B cell (primary cell): ENCODE results near the gene PSORS1C1. TPM values are rescaled to one million over a fixed set of nuclear protein-coding genes. Genes with fewer than 3 reads are reported as not detected.
"Not testable (repeated sequence)": the region's sequence is repeated elsewhere in the genome, so short reads cannot be mapped to it uniquely, and the experiment has no call there.

Experiments
- ATAC-seq: fragments of 200-7000 bp; cut with Tn5 transposase; one replicate; pipeline ENCODE4 v1.10.0; 2021; ENCODE audit warnings: low read depth, mild to moderate bottlenecking, moderate number of reproducible peaks, moderate library complexity
- CTCF ChIA-PET: fragments of 350-600 bp; sonication (Branson Sonifier 250); formaldehyde crosslinking; loops from one replicate; lab custom pipeline; 2021; ENCODE audit warnings: antibody characterized with exemption, inconsistent platforms; lab: Charles Lee
- POLR2A ChIA-PET: fragments of 350-600 bp; sonication (Branson Sonifier 250); formaldehyde crosslinking; loops from one replicate; lab custom pipeline; 2021; ENCODE audit warnings: antibody characterized with exemption; lab: Charles Lee
- DNase-seq: peaks from one replicate; pipeline ENCODE4 v3.0.0; 2013
- H2AFZ ChIP-seq: 2 replicates; pipeline ENCODE4 v1.6.1; 2012; ENCODE audit warnings: mild to moderate bottlenecking, low read depth, low read length; ENCODE audit not compliant: insufficient read depth, poor library complexity, severe bottlenecking
- H3K27ac ChIP-seq, 2 donors: 1 replicate in 1 of 2; 2 replicates in 1 of 2; pipeline ENCODE4 v1.5.1; 2012 to 2013; ENCODE audit warnings: low read length in 2 of 2, mild to moderate bottlenecking in 2 of 2, moderate library complexity in 1 of 2
- H3K27me3 ChIP-seq, 4 experiments: fragments of 200-600 bp in 1 of 4; sonication (generic) in 1 of 4; replicated peaks in 1 of 4; 1 replicate in 2 of 4; 2 replicates in 2 of 4; pipeline versions ENCODE4 v1.6.1 to v1.7.0; 2013 to 2016; ENCODE audit warnings: low read length in 3 of 4, mild to moderate bottlenecking in 2 of 4, mixed read lengths in 1 of 4, moderate library complexity in 1 of 4; ENCODE audit not compliant: insufficient read depth in 4 of 4, control insufficient read depth in 3 of 4; ENCODE audit errors: control extremely low read depth in 1 of 4
- H3K36me3 ChIP-seq, 2 experiments: replicated peaks in 1 of 2; 1 replicate in 1 of 2; 2 replicates in 1 of 2; pipeline versions ENCODE4 v1.6.1 to v1.7.1; 2013; ENCODE audit warnings: low read length in 1 of 2; ENCODE audit not compliant: insufficient read depth in 2 of 2, control insufficient read depth in 1 of 2; ENCODE audit errors: control extremely low read depth in 1 of 2, extremely low read depth in 1 of 2
- H3K4me1 ChIP-seq, 2 donors: fragments of 200-600 bp in 1 of 2; sonication (generic) in 1 of 2; 1 replicate in 1 of 2; 2 replicates in 1 of 2; pipeline versions ENCODE4 v1.5.1 to v1.6.1; 2013 to 2017; ENCODE audit warnings: low read length in 2 of 2; ENCODE audit not compliant: control insufficient read depth in 2 of 2, insufficient read depth in 2 of 2
- H3K4me2 ChIP-seq: replicated peaks from 2 replicates; pipeline ENCODE3; 2012; ENCODE audit warnings: mild to moderate bottlenecking, low read depth, low read length; ENCODE audit not compliant: poor library complexity, severe bottlenecking
- H3K4me3 ChIP-seq, 5 experiments: fragments of 200-600 bp in 1 of 5; sonication (generic) in 1 of 5; 1 replicate in 3 of 5; 2 replicates in 2 of 5; pipeline versions ENCODE4 v1.5.1 to v1.7.0; 2011 to 2016; ENCODE audit warnings: low read length in 4 of 5, mild to moderate bottlenecking in 4 of 5, low read depth in 2 of 5, control low read depth in 1 of 5, moderate library complexity in 1 of 5; ENCODE audit not compliant: insufficient read depth in 1 of 5; ENCODE audit errors: control extremely low read depth in 1 of 5, extremely low read depth in 1 of 5
- H3K79me2 ChIP-seq: fragments of 200-600 bp; sonication (generic); one replicate; pipeline ENCODE4 v1.6.0; 2016; ENCODE audit warnings: low read length; ENCODE audit not compliant: control insufficient read depth, insufficient read depth
- H3K9ac ChIP-seq: fragments of 200-600 bp; sonication (generic); 2 replicates; pipeline ENCODE4 v1.6.1; 2017; ENCODE audit warnings: mild to moderate bottlenecking, low read length, moderate library complexity
- H3K9me3 ChIP-seq, 3 donors: one replicate each; pipeline versions ENCODE4 v1.6.1 to v1.7.1; 2013; ENCODE audit warnings: low read length in 2 of 3; ENCODE audit not compliant: control insufficient read depth in 2 of 3, insufficient read depth in 1 of 3; ENCODE audit errors: control extremely low read depth in 1 of 3
- H4K20me1 ChIP-seq: 2 replicates; pipeline ENCODE4 v1.6.0; 2012; ENCODE audit warnings: mild to moderate bottlenecking, low read length; ENCODE audit not compliant: insufficient read depth, control insufficient read depth, poor library complexity, severe bottlenecking
- H3K27ac Mint-ChIP-seq: one replicate; pipeline ENCODE4 v1.8.0; 2021; ENCODE audit warnings: mixed read lengths
- H3K27me3 Mint-ChIP-seq: one replicate; pipeline ENCODE4 v1.8.0; 2021; ENCODE audit warnings: mixed read lengths
- H3K4me1 Mint-ChIP-seq: one replicate; pipeline ENCODE4 v1.8.0; 2021; ENCODE audit warnings: mixed read lengths
- H3K4me3 Mint-ChIP-seq: one replicate; pipeline ENCODE4 v1.8.0; 2021; ENCODE audit warnings: mixed read lengths
- H3K9me3 Mint-ChIP-seq: one replicate; pipeline ENCODE4 v1.8.0; 2022; ENCODE audit warnings: mixed read lengths; ENCODE audit not compliant: insufficient read depth
- CTCF ChIP-seq: fragments of 200-600 bp; IDR thresholded peaks from one replicate; pipeline ENCODE4 v1.8.0; 2022; ENCODE audit warnings: antibody characterized with exemption, mild to moderate bottlenecking
- EZH2 ChIP-seq: IDR thresholded peaks from 2 replicates; pipeline ENCODE4 v1.6.1; 2012; ENCODE audit warnings: borderline replicate concordance, low read depth, mild to moderate bottlenecking, moderate library complexity, low read length; ENCODE audit not compliant: insufficient read depth, poor library complexity, severe bottlenecking
- WGBS: methylation state at CpG from one replicate; pipeline ENCODE4 v1.1.5; 2013; ENCODE audit warnings: missing lambda C conversion rate; ENCODE audit not compliant: insufficient coverage; 5-methylcytosine and 5-hydroxymethylcytosine counted together
- intact Hi-C: fragments of 100-400 bp; cut with micrococcal nuclease; formaldehyde crosslinking; loops from one replicate; pipeline ENCODE4 v1.10.0; 2022
- polyA minus RNA-seq: library from RNA; depleted of rRNA, polyadenylated mRNA; stranded (reverse); fragments of >200 nt; gene quantifications from 2 replicates; pipeline ENCODE4 v1.2.3, GENCODE V29; 2012
- polyA plus RNA-seq: library from polyadenylated mRNA; depleted of rRNA; stranded (reverse); fragments of >200 nt; gene quantifications from 2 replicates; pipeline ENCODE4 v1.2.3, GENCODE V29; 2012
- total RNA-seq, 2 donors: library from RNA; stranded (reverse); fragments of 120-200 nt in 1 of 2; gene quantifications; 1 replicate in 1 of 2; 2 replicates in 1 of 2; pipeline versions ENCODE4 v1.2.3 to v1.2.4, GENCODE V29; 2013 to 2022

The PSORS1C1 gene, protein sequence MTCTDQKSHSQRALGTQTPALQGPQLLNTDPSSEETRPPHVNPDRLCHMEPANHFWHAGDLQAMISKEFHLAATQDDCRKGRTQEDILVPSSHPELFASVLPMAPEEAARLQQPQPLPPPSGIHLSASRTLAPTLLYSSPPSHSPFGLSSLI
- total RNA-seq (not detected in 2 replicates), polyA plus RNA-seq (not detected in 2 replicates), polyA minus RNA-seq (0.26 TPM in 1 of 2 replicates, not detected in the other)
- total RNA-seq (2013) = not detected

DNA sequence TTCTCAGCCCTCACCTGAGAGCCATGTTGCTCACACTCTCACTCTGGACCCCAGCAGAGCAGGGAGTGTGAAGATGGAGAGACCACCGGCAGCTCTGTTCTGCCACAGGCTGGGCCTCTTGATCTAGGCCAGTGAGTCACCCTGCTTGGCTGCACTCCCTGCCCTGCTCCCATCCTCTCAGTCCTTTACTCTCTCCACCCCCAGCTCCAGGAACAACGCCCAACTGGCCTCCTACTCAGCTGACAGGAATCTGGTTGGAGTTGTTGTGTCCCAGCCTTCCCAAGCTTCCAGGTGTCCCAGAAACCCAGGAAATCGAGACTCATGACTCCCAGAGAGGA lies at the start of gene PSORS1C1:
Gene PSORS1C1 (plus strand): TSS at position 260 of the 338 bp plus-strand sequence. CDS start 14,833 bp downstream, outside the sequence.
- H3K27ac ChIP-seq = no peak within 1 kb of the TSS
- TF ChIP-seq CTCF = no peak
- no peak for TF ChIP-seq EZH2
- Mint-ChIP-seq H3K9me3 (no peaks in the 10 kb centered on the region), H3K27me3 (peaks cover 48% of the 10 kb centered on the region), H3K4me3 (no peak within 1 kb of the TSS), H3K27ac (no peak within 1 kb of the TSS), H3K4me1 (peaks cover 5% of the 10 kb centered on the region)
- DNase-seq = no peak
- 57% methylated on average over 2 of the region's 3 CpGs for WGBS
- H3K4me3 ChIP-seq = no peak within 1 kb of the TSS
- H3K9me3 ChIP-seq = no peaks in the 10 kb centered on the region
- H2AFZ ChIP-seq = no peak within 1 kb of the TSS
- intact Hi-C loops = no loop called here
- POLR2A ChIA-PET = no interaction called here
- H3K9ac ChIP-seq = no peak within 1 kb of the TSS
- H3K27me3 ChIP-seq = peaks cover 0 to 13% (median 3%) of the 10 kb centered on the region in 4 experiments
- no peaks in the 10 kb centered on the region for H3K79me2 ChIP-seq
- no peaks in the 10 kb centered on the region for H4K20me1 ChIP-seq
- H3K4me2 ChIP-seq = no peak within 1 kb of the TSS
- ATAC-seq = no peak
- peaks cover 0 to 6% of the 10 kb centered on the region in 2 donors for H3K4me1 ChIP-seq
- CTCF ChIA-PET = interaction anchor here (0.6 to 0.7 kb wide), 2 partner anchors 13 to 32 kb away, joined by 3 read pairs; no protein-coding TSS in a partner anchor
- no peaks in the 10 kb centered on the region for H3K36me3 ChIP-seq

DNA sequence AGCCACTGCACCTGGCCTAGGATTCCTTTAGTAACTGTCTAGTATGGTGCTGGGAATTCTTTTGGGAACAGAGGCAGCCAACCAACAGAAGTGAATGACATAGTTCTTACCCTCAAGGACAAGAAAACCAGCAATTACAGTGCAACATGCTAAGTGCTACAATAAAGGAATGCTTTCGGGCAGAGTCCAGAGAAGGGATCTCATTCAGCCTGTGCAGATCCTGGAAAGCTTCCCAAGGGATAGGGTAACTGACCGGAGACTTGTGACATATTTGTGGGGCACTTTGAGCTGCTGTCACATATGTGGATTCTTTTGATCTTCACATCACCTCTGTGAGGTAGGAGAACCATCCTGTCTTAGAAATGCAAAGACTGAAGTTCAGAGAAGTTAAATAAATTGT lies 49.0 kb upstream of the PSORS1C1 start:
- Histone ChIP-seq H3K36me3 (no peaks in the 10 kb centered on the region), H3K9ac (no peak overlapping the region), H3K27ac (no peak overlapping the region), H3K4me1 (no peaks in the 10 kb centered on the region), H3K9me3 (no peaks in the 10 kb centered on the region), H3K4me3 (no peak overlapping the region), H2AFZ (no peak overlapping the region), H3K4me2 (no peak overlapping the region), H4K20me1 (no peaks in the 10 kb centered on the region), H3K27me3 (peaks cover 0 to 2% (median 0%) of the 10 kb centered on the region in 4 experiments), H3K79me2 (no peaks in the 10 kb centered on the region)
- H3K9me3 Mint-ChIP-seq = no peaks in the 10 kb centered on the region
- no peaks in the 10 kb centered on the region for H3K27me3 Mint-ChIP-seq
- DNase-seq (no peak), ATAC-seq (no peak)
- H3K4me1 Mint-ChIP-seq = peaks cover 2% of the 10 kb centered on the region
- ChIA-PET CTCF (interaction anchor here (0.9 kb wide), 1 partner anchor 156 kb away, joined by 3 read pairs; no protein-coding TSS in a partner anchor), POLR2A (no interaction called here)
- peak overlapping the region; percentile 15 for H3K27ac Mint-ChIP-seq
- no peak overlapping the region for H3K4me3 Mint-ChIP-seq
- 80% methylated on average over 2 of the region's 2 CpGs for WGBS
- TF ChIP-seq EZH2 (no peak), CTCF (no peak)
- intact Hi-C loops = no loop called here

DNA sequence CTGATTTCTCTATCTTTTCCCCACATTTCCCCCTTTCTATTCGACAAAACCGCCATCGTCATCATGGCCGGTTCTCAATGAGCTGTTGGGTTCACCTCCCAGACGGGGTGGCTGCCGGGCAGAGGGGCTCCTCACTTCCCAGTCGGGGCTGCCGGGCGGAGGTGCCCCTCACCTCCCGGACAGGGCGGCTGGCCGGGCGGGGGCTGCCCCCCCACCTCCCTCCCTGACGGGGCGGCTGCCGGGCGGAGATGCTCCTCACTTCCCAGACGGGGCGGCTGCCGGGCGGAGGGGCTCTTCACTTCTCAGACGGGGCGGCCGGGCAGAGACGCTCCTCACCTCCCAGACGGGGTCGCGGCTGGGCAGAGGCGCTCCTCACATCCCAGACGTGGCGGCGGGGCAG lies 47.6 kb upstream of the PSORS1C1 start:
- H2AFZ ChIP-seq, H4K20me1 ChIP-seq, H3K4me1 ChIP-seq, H3K36me3 ChIP-seq, H3K27me3 ChIP-seq, H3K4me3 ChIP-seq, ATAC-seq, H3K4me3 Mint-ChIP-seq, CTCF ChIA-PET, intact Hi-C loops, H3K4me2 ChIP-seq, H3K79me2 ChIP-seq, DNase-seq, H3K27ac Mint-ChIP-seq, H3K4me1 Mint-ChIP-seq, H3K27ac ChIP-seq, H3K9me3 Mint-ChIP-seq, H3K9me3 ChIP-seq, POLR2A ChIA-PET, H3K9ac ChIP-seq, H3K27me3 Mint-ChIP-seq: not testable (repeated sequence)
- WGBS = 93% methylated on average over 13 of the region's 32 CpGs
